Erythroblast (primary cell): Measurements from ENCODE around the gene STX8.

ENCODE experiments used
- GATA1 ChIP-seq: IDR thresholded peaks from 2 replicates; pipeline ENCODE4 v1.6.1; 2011; ENCODE audit warnings: low read depth, mild to moderate bottlenecking, control low read depth, low read length, moderate library complexity
- POLR2A ChIP-seq: IDR thresholded peaks from 2 replicates; pipeline ENCODE4 v1.6.1; 2011; ENCODE audit warnings: mild to moderate bottlenecking, low read length

DNA sequence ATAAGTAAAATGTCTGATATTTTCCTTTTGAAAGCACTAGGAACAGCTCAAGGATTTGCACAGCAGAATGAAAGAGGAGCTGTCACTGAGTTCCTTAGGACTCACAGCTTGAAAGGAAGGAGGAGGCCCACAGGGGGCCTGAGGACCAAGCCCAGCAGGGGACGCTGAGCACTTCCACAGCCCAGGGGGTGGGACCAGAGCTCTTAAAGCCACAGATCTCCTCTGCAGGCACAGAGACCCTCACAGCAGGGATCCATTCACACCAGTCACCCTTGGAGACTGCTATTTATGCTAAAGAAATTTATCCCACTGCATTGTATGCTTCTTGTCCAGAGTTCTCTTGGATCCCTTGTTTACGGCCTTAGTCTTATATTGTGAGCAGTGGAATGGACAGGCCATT lies 253.3 kb downstream of the STX8 start:
- no peak for TF ChIP-seq POLR2A
- no peak for TF ChIP-seq GATA1
